ENCODE measurements around the gene SV2B. TPM values are rescaled to one million over a fixed set of nuclear protein-coding genes. Genes with fewer than 3 reads are reported as not detected.

Gene SV2B
- total and polyA plus RNA-seq, 2 experiments from 2014 or later = 0.06 to 0.76 TPM

GRCh38 chr15:91298101-91298500 is 198.0 kb downstream of the SV2B start (continued):
- TF ChIP-seq ZNF462 (CRISPR knock-in tag; IDR thresholded peaks at IDR 0.05) (no peak), ZNF114 (CRISPR knock-in tag; IDR thresholded peaks at IDR 0.05) (no peak), REST (IDR thresholded peaks at IDR 0.05; ENCODE audit: unreplicated experiment) (no peak), NANOG (IDR thresholded peaks at IDR 0.05; ENCODE audit: borderline replicate concordance) (no peak), STAT1 (IDR thresholded peaks at IDR 0.05; ENCODE audit: unreplicated experiment) (no peak)
- TF ChIP-seq, protein P1, sequence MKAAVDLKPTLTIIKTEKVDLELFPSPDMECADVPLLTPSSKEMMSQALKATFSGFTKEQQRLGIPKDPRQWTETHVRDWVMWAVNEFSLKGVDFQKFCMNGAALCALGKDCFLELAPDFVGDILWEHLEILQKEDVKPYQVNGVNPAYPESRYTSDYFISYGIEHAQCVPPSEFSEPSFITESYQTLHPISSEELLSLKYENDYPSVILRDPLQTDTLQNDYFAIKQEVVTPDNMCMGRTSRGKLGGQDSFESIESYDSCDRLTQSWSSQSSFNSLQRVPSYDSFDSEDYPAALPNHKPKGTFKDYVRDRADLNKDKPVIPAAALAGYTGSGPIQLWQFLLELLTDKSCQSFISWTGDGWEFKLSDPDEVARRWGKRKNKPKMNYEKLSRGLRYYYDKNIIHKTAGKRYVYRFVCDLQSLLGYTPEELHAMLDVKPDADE (IDR thresholded peaks at IDR 0.05) = no peak
